Activated naive CD4-positive, alpha-beta T cell treated with anti-CD3 and anti-CD28 coated beads, Interleukin-2, amount 50 U/mL, for 72 hours (primary cell): Measurements from ENCODE around the gene ZSWIM1. TPM values are rescaled to one million over a fixed set of nuclear protein-coding genes. Genes with fewer than 3 reads are reported as not detected.
"Not testable (repeated sequence)": the region's sequence is repeated elsewhere in the genome, so short reads cannot be mapped to it uniquely, and the experiment has no call there.

ENCODE experiments used
- ATAC-seq, 2 donors: fragments of 150-1000 bp; cut with Tn5 transposase; 2 replicates each; pipeline ENCODE4 v1.10.0; 2021; ENCODE audit warnings: mild to moderate bottlenecking in 2 of 2, moderate library complexity in 2 of 2
- DNase-seq, 2 donors: peaks; one replicate each; pipeline ENCODE4 v3.0.0; 2021 to 2022; ENCODE audit warnings: low spot score in 2 of 2
- H3K27ac Mint-ChIP-seq, 2 donors: one replicate each; pipeline ENCODE4 v1.8.0; 2022; ENCODE audit warnings: mild to moderate bottlenecking in 2 of 2, mixed read lengths in 2 of 2
- H3K36me3 Mint-ChIP-seq, 2 donors: one replicate each; pipeline ENCODE4 v1.8.0; 2022; ENCODE audit warnings: mixed read lengths in 2 of 2
- H3K9me3 Mint-ChIP-seq, 2 donors: one replicate each; pipeline ENCODE4 v1.8.0; 2022; ENCODE audit warnings: mixed read lengths in 2 of 2
- total RNA-seq, 2 donors: library from RNA; stranded (reverse); gene quantifications; one replicate each; pipeline ENCODE4 v1.2.3, GENCODE V29; 2022

Gene ZSWIM1
- total RNA-seq, 2 donors from 2014 or later = 11.3 to 11.9 TPM

GRCh38 chr20:45893831-45894230, 12.8 kb downstream of the ZSWIM1 start:
- no peak for ATAC-seq
- DNase-seq = no peak
- no peaks in the 10 kb centered on the region for H3K9me3 Mint-ChIP-seq
- H3K27ac Mint-ChIP-seq = no peak overlapping the region
- H3K36me3 Mint-ChIP-seq = peaks cover 0 to 8% of the 10 kb centered on the region in 2 donors

DNA sequence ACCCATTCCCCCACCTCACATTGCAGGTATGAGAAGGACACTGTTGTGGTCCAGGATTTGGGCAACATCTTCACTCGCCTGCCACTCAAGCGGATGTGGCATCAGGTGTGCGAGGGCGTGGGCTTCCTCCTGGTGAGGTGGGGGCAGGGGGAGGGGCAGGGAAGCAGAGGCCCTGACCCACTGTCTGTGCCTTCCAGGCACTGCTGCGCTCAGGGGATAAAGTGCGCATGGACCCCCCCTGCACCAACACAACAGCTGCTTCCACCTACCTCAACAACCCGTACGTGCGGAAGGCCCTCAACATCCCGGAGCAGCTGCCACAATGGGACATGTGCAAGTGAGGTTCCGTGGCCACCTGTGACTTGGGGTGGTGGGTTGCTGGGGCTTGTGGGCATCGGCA, 13.8 kb downstream of the ZSWIM1 start:
- no peak overlapping the region for H3K27ac Mint-ChIP-seq
- peaks cover 0 to 8% of the 10 kb centered on the region in 2 donors for H3K36me3 Mint-ChIP-seq
- ATAC-seq (no peak), DNase-seq (no peak)
- H3K9me3 Mint-ChIP-seq = no peaks in the 10 kb centered on the region

DNA sequence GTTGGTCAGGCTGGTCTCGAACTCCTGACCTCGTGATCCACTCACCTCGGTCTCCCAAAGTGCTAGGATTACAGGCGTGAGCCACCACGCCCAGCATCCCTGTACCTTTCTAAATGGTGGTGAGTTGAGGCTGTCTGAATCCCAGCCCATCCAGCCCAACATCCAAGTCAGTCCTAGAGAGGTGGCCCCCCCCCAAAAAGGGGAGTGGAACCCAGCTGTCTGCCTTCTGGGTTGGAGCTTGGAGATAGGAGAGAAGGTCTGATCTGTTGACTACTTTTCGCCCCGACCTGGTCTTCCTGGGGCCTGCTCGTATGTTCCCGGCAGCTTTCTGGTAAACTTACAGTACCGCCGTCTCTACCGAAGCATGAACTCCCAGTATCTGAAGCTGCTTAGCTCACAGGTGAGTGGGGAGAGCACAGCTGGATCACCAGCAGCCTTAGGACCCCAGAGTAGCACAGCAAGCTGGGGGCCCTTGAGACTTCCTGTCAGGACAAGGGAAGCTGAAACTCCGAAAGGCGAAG, 15.7 kb downstream of the ZSWIM1 start:
- H3K9me3 Mint-ChIP-seq = no peaks in the 10 kb centered on the region
- ATAC-seq (no peak), DNase-seq (no peak)
- peaks cover 0 to 8% of the 10 kb centered on the region in 2 donors for H3K36me3 Mint-ChIP-seq
- H3K27ac Mint-ChIP-seq = no peak overlapping the region

DNA sequence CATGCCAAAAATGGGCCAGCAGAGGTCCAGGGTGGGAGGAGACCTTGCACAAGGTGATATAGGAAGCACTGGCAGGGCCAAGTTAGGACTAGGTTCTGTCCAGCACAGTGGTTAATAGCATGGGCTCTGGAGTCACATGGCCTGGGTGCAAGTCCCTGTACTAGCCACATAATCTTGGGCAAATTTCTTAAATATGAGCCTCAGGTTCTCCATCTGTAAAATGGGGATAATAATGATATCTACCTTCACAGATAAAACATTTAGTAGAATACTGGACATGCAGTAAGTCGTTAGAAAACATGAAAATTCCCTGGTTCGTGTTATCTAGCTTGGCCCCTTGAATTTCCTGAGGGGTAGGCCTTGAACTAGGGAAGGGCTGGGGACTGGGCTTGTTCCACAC, 16.3 kb downstream of the ZSWIM1 start:
- Mint-ChIP-seq H3K36me3 (peaks cover 0 to 8% of the 10 kb centered on the region in 2 donors), H3K9me3 (no peaks in the 10 kb centered on the region), H3K27ac (peak overlapping the region in 1 of 2 donors; percentile 9)
- ATAC-seq = no peak
- DNase-seq = no peak

DNA sequence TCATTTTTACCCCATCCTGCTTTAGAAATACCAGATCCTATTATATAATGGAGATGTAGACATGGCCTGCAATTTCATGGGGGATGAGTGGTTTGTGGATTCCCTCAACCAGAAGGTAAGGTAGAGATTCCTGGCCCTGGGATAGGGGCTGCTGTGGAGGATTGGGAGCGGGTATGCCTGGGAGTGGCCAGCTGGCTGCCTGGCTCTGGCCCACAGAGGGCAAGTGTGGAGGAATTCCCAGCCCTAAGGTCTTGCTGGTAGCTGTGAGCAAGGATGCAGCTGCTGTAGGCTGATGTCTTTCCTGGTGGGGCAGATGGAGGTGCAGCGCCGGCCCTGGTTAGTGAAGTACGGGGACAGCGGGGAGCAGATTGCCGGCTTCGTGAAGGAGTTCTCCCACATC, 16.7 kb downstream of the ZSWIM1 start:
- H3K36me3 Mint-ChIP-seq = peaks cover 0 to 8% of the 10 kb centered on the region in 2 donors
- DNase-seq (no peak), ATAC-seq (no peak)
- H3K9me3 Mint-ChIP-seq = no peaks in the 10 kb centered on the region
- H3K27ac Mint-ChIP-seq = no peak overlapping the region

- peaks cover 0 to 8% of the 10 kb centered on the region in 2 donors for H3K36me3 Mint-ChIP-seq
- no peaks in the 10 kb centered on the region for H3K9me3 Mint-ChIP-seq
- ATAC-seq (no peak), DNase-seq (no peak)
- H3K27ac Mint-ChIP-seq = no peak overlapping the region
These were observed 17.3 kb downstream of the ZSWIM1 start for GRCh38 chr20:45898285-45898684.

- ATAC-seq = peak in 1 of 2 donors; percentile 24
- peaks cover 0 to 2% of the 10 kb centered on the region in 2 donors for H3K36me3 Mint-ChIP-seq
- H3K9me3 Mint-ChIP-seq = no peaks in the 10 kb centered on the region
- DNase-seq = no peak
- H3K27ac Mint-ChIP-seq = no peak overlapping the region
These were observed 18.2 kb downstream of the ZSWIM1 start for GRCh38 chr20:45899046-45899835.

GRCh38 chr20:45901332-45901731, 20.3 kb downstream of the ZSWIM1 start:
- not testable (repeated sequence) for H3K9me3 Mint-ChIP-seq, H3K36me3 Mint-ChIP-seq, ATAC-seq, DNase-seq, H3K27ac Mint-ChIP-seq

DNA sequence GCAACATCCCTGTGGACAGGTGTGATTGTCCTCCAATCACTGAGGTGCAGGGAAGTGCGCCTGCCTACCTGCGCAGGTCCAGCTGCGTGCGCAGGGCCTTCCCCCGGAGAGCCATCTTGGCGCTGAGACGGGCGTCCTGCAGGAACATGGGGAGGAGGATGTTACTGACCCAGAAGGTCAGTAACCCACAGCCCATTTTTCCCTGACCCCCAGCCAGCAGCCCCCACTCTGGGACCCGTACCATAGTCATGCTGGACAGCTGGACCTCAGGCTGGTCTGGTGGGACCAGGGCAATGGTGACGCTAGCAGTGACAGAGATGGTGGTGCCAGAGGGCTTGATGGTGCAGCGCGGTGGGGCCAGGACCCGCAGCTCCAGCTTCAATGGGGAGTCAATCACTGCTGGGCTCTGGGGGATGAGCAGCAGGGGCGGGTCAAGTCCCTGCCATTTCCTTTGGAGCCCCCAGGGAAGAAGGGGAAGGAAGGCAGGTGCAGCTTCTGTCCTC, 21.2 kb downstream of the ZSWIM1 start:
- DNase-seq = no peak
- no peaks in the 10 kb centered on the region for H3K36me3 Mint-ChIP-seq
- H3K27ac Mint-ChIP-seq = no peak overlapping the region
- H3K9me3 Mint-ChIP-seq = no peaks in the 10 kb centered on the region
- ATAC-seq = no peak

- no peaks in the 10 kb centered on the region for H3K9me3 Mint-ChIP-seq
- ATAC-seq (no peak), DNase-seq (no peak)
- H3K27ac Mint-ChIP-seq = peak overlapping the region in 1 of 2 donors; percentile 7
- H3K36me3 Mint-ChIP-seq = no peaks in the 10 kb centered on the region
These were observed 23.8 kb downstream of the ZSWIM1 start for GRCh38 chr20:45904583-45905504.

- DNase-seq = no peak
- H3K36me3 Mint-ChIP-seq = no peaks in the 10 kb centered on the region
- no peak overlapping the region for H3K27ac Mint-ChIP-seq
- H3K9me3 Mint-ChIP-seq = peaks cover 0 to under 1% of the 10 kb centered on the region in 2 donors
- ATAC-seq = no peak
These were observed 24.6 kb downstream of the ZSWIM1 start for GRCh38 chr20:45905505-45906079.

DNA sequence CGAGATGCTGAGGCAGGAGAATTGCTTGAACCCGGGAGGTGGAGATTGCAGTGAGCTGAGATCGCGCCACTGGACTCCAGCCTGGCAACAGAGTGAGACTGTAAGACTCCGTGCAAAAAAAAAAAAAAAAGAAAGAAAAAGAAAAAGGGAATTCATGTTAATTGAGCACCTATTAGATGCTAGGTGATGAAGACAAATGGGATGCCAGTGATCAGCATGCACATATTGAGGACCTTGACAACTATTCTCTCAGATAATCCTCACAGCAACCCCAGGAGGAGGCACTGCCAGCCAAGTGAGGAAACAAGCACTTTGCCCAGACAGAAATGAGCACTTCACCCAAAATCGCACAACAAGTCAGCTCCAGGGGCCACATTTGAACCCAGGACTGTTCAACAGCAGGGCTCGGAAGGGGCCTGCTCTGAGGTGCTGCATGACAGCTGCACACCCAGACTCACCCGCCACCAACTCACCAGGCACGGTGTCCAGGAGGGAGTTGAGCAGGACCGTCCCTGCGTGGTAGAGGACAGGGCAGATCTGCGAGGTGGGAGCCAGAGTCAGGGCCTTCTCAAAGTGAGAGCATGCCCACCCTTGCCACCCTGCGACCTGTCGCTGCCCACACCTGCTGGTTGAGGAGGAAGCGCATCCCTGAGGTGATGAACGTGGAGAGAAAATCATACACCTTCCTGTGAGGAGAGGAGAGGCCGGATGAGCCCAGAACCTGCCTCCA, 26.4 kb downstream of the ZSWIM1 start:
- Mint-ChIP-seq H3K27ac (no peak overlapping the region), H3K9me3 (peaks cover 0 to 4% of the 10 kb centered on the region in 2 donors), H3K36me3 (no peaks in the 10 kb centered on the region)
- DNase-seq (no peak), ATAC-seq (no peak)

- Mint-ChIP-seq H3K27ac (no peak overlapping the region), H3K36me3 (no peaks in the 10 kb centered on the region), H3K9me3 (peaks cover 0 to 4% of the 10 kb centered on the region in 2 donors)
- no peak for DNase-seq
- ATAC-seq = no peak
These were observed 27.1 kb downstream of the ZSWIM1 start for GRCh38 chr20:45908084-45908483.

GRCh38 chr20:45909336-45909808, 28.3 kb downstream of the ZSWIM1 start:
- no peak for ATAC-seq
- H3K9me3 Mint-ChIP-seq = peaks cover 0 to 4% of the 10 kb centered on the region in 2 donors
- H3K36me3 Mint-ChIP-seq = no peaks in the 10 kb centered on the region

GRCh38 chr20:45909817-45910669, 29.0 kb downstream of the ZSWIM1 start:
- DNase-seq (no peak), ATAC-seq (no peak)
- Mint-ChIP-seq H3K9me3 (peaks cover 0 to 4% of the 10 kb centered on the region in 2 donors), H3K36me3 (no peaks in the 10 kb centered on the region), H3K27ac (peak overlapping the region; percentile 78)

More at GRCh38 chr20:45909336-45909808, 28.3 kb downstream of the ZSWIM1 start:
- no peak overlapping the region for H3K27ac Mint-ChIP-seq
- no peak for DNase-seq
